Erythroblast (primary cell): ENCODE data around the gene CCNL1.

Experiments
- GATA1 ChIP-seq: IDR thresholded peaks from 2 replicates; pipeline ENCODE4 v1.6.1; 2011; ENCODE audit warnings: low read depth, mild to moderate bottlenecking, control low read depth, low read length, moderate library complexity
- POLR2A ChIP-seq: IDR thresholded peaks from 2 replicates; pipeline ENCODE4 v1.6.1; 2011; ENCODE audit warnings: mild to moderate bottlenecking, low read length

GRCh38 chr3:157122116-157122515, 37.8 kb downstream of the CCNL1 start:
- TF ChIP-seq POLR2A (no peak), GATA1 (no peak)
